Mesothelial cell of epicardium (in vitro differentiated cells): ENCODE data around the gene WDR76. TPM values are rescaled to one million over a fixed set of nuclear protein-coding genes. Genes with fewer than 3 reads are reported as not detected.

Source experiments
- DNase-seq, 2 experiments: peaks; one replicate each; pipeline ENCODE4 v3.0.0; 2021; ENCODE audit warnings: low spot score in 2 of 2; ENCODE audit not compliant: unreplicated experiment in 2 of 2
- H3K27ac Mint-ChIP-seq: 2 replicates; pipeline ENCODE4 v1.8.0; 2021; ENCODE audit warnings: mixed read lengths
- H3K27me3 Mint-ChIP-seq: 2 replicates; pipeline ENCODE4 v1.8.0; 2021; ENCODE audit warnings: low read depth, mixed read lengths
- H3K36me3 Mint-ChIP-seq: 2 replicates; pipeline ENCODE4 v1.8.0; 2021; ENCODE audit warnings: mixed read lengths
- H3K4me1 Mint-ChIP-seq: 2 replicates; pipeline ENCODE4 v1.8.0; 2021; ENCODE audit warnings: mixed read lengths
- H3K4me3 Mint-ChIP-seq: 2 replicates; pipeline ENCODE4 v1.8.0; 2021; ENCODE audit warnings: mild to moderate bottlenecking, moderate library complexity, mixed read lengths
- H3K9me3 Mint-ChIP-seq: 2 replicates; pipeline ENCODE4 v1.8.0; 2021; ENCODE audit warnings: mixed read lengths
- CTCF ChIP-seq: fragments of 200-600 bp; sonication (generic); IDR thresholded peaks from one replicate; pipeline ENCODE4 v1.5.0; 2021; ENCODE audit warnings: antibody characterized with exemption; ENCODE audit not compliant: unreplicated experiment
- total RNA-seq: library from RNA; stranded (reverse); gene quantifications from 3 replicates; pipeline ENCODE4 v1.2.1, GENCODE V29; 2021

Gene WDR76
- total RNA-seq: 7.8 to 8.0 TPM (median 7.8 TPM) in 3 replicates

GRCh38 chr15:43826508-43827341, at the start of gene WDR76:
WDR76 (plus strand) TSS chr15:43827002; CDS start chr15:43827033, 31 bp downstream.
- peaks cover 1% of the 10 kb centered on the region for H3K36me3 Mint-ChIP-seq
- no peak for TF ChIP-seq CTCF
- H3K27ac Mint-ChIP-seq: peak within 1 kb of the TSS; percentile 17
- peaks cover 3% of the 10 kb centered on the region for H3K9me3 Mint-ChIP-seq
- H3K27me3 Mint-ChIP-seq: no peaks in the 10 kb centered on the region
- DNase-seq: peak; percentile 58 to 67
- peaks cover 20% of the 10 kb centered on the region for H3K4me1 Mint-ChIP-seq
- H3K4me3 Mint-ChIP-seq: peak within 1 kb of the TSS; percentile 66

- peak in 1 of 2 experiments; percentile 57 for DNase-seq
- peaks cover 4% of the 10 kb centered on the region for H3K36me3 Mint-ChIP-seq
- TF ChIP-seq CTCF: peak; percentile 42
- H3K27me3 Mint-ChIP-seq: peaks cover 6% of the 10 kb centered on the region
- H3K27ac Mint-ChIP-seq: no peak overlapping the region
- peak overlapping the region; percentile 78 for H3K4me3 Mint-ChIP-seq
- peaks cover 9% of the 10 kb centered on the region for H3K4me1 Mint-ChIP-seq
- H3K9me3 Mint-ChIP-seq: no peaks in the 10 kb centered on the region
Measured at GRCh38 chr15:43777267-43777914, 49.4 kb upstream of the WDR76 start.

GRCh38 chr15:43779016-43779415, 47.8 kb upstream of the WDR76 start:
- no peak for DNase-seq
- H3K4me3 Mint-ChIP-seq: no peak overlapping the region
- H3K27ac Mint-ChIP-seq: no peak overlapping the region
- TF ChIP-seq CTCF: no peak
- peaks cover 9% of the 10 kb centered on the region for H3K4me1 Mint-ChIP-seq
- peaks cover 6% of the 10 kb centered on the region for H3K27me3 Mint-ChIP-seq
- no peaks in the 10 kb centered on the region for H3K9me3 Mint-ChIP-seq
- H3K36me3 Mint-ChIP-seq: no peaks in the 10 kb centered on the region

GRCh38 chr15:43789409-43789808, 37.4 kb upstream of the WDR76 start:
- H3K4me1 Mint-ChIP-seq: peaks cover 19% of the 10 kb centered on the region
- DNase-seq: no peak
- peaks cover 5% of the 10 kb centered on the region for H3K36me3 Mint-ChIP-seq
- no peaks in the 10 kb centered on the region for H3K27me3 Mint-ChIP-seq
- H3K9me3 Mint-ChIP-seq: no peaks in the 10 kb centered on the region
- no peak overlapping the region for H3K27ac Mint-ChIP-seq
- no peak for TF ChIP-seq CTCF
- no peak overlapping the region for H3K4me3 Mint-ChIP-seq

GRCh38 chr15:43791993-43792760, 34.6 kb upstream of the WDR76 start, which contains the start of gene SERF2:
SERF2 (plus strand) TSS chr15:43792320; CDS start chr15:43792377, 57 bp downstream.
- peaks cover 20% of the 10 kb centered on the region for H3K36me3 Mint-ChIP-seq
- no peaks in the 10 kb centered on the region for H3K9me3 Mint-ChIP-seq
- H3K27ac Mint-ChIP-seq: peak within 1 kb of the TSS; percentile 99
- peaks cover 23% of the 10 kb centered on the region for H3K4me1 Mint-ChIP-seq
- H3K4me3 Mint-ChIP-seq: peak within 1 kb of the TSS; percentile 99
- no peak for TF ChIP-seq CTCF
- no peaks in the 10 kb centered on the region for H3K27me3 Mint-ChIP-seq
- peak; percentile 99 for DNase-seq
